Stimulated activated CD4-positive, alpha-beta T cell treated with anti-CD3 and anti-CD28 coated beads, Interleukin-4, amount 100 ng/mL, for 1 hour (primary cell): ENCODE results near the gene AGBL1.

ENCODE experiments used
- DNase-seq: peaks from one replicate; pipeline ENCODE4 v3.0.0-alpha.2; 2020

Gene AGBL1

GRCh38 chr15:86247249-86247955 is 167.7 kb downstream of the AGBL1 start:
- no peak for DNase-seq

DNA sequence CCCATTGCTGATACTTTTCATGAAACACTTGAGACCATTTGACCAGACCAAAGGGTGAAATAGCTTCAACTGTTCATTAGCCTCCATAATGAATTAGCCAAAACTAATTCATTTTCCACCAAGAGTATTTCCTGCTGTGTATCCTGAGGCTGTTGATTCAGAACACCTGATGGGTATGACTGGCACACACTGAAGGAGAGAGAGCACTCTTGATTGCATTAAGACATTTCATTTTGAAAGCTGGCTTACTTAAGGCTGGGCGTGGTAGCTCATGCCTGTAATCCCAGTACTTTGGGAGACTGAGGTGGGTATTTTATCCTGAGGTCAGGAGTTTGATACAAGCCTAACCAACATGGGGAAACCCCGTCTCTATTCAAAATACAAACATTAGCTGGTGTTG is 175.6 kb downstream of the AGBL1 start:
- no peak for DNase-seq

DNA sequence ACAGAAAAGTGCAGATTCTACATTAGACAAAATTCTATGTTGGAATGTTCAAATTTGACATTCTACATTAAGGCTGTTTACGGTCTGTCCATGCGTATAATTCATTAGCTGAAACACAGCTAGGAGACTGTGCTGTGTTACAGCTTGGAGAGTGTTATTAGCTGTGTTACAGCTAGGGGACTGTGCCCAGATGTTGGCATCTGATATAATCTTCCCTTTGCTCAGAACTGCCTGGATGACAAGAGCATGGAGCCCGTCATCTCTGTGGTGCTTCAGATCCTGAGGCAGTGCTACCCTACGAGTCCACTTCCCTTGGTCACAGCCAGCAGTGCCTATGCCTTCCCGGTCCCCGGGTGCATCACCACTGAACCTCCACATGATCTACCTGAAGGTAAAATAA is 177.0 kb downstream of the AGBL1 start:
- no peak for DNase-seq

- DNase-seq, result no peak
Observed at GRCh38 chr15:86259589-86259988, 179.9 kb downstream of the AGBL1 start.

GRCh38 chr15:86263230-86263629 is 183.6 kb downstream of the AGBL1 start:
- DNase-seq, result no peak

DNA sequence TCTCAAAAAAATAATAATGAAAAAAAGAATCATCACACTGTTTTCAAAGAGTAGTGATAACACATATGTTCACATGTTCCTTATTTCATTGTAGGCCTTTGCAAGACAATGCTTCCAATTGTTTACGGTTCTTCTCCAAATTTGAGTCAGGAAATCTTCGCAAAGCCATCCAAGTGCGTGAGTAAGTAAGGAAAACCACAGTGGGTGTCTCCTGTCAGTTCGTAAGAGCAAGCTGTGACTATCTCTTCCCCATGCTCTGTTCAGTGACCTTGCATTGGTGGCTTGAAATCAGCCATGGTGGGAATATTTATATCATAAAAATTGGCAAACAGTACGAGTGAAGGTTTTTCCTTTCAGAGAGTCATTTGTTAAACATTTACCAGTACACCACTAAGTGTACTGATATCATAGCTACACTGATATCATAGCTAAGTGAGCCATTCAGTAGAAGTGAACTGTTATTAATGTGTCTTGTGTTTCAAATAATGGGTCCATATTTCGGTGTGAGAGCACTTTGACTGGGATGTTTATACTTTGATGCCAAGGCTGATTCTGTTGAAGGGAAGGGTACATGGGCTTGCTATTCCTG is 187.3 kb downstream of the AGBL1 start:
- DNase-seq, result no peak

- DNase-seq, result no peak
Observed at GRCh38 chr15:86267892-86268291, 188.2 kb downstream of the AGBL1 start.

- DNase-seq, result no peak
Observed at GRCh38 chr15:86268558-86268957, 188.9 kb downstream of the AGBL1 start.

- no peak for DNase-seq
Observed at GRCh38 chr15:86273309-86273708, 193.6 kb downstream of the AGBL1 start.

DNA sequence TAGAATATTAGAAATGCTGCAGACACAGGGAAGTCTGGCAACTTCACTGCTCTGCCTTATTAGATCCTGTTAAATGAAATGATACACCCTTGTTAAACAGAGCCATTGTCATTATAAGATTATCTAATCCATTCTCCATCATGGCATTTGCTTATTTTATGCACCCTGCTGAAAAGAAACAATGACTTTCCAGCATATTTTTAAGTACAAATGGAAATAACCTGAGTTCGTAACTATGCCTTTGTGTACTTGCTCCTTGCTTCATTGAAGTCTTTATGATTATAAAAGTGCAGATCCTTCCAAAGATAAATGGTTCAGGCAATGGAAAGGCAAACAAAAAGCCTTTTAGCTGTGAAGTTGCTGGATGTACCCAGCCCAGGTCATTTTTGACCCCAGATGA is 195.7 kb downstream of the AGBL1 start:
- DNase-seq, result no peak

- no peak for DNase-seq
Observed at GRCh38 chr15:86278586-86278985, 198.9 kb downstream of the AGBL1 start.

GRCh38 chr15:86284635-86285034 is 205.0 kb downstream of the AGBL1 start:
- DNase-seq, result no peak

GRCh38 chr15:86295511-86295910 is 215.8 kb downstream of the AGBL1 start:
- DNase-seq, result no peak

GRCh38 chr15:86296769-86297168 is 217.1 kb downstream of the AGBL1 start:
- no peak for DNase-seq

GRCh38 chr15:86300390-86301125 is 220.9 kb downstream of the AGBL1 start:
- DNase-seq, result no peak

GRCh38 chr15:86311568-86312280 is 232.1 kb downstream of the AGBL1 start:
- DNase-seq, result no peak

DNA sequence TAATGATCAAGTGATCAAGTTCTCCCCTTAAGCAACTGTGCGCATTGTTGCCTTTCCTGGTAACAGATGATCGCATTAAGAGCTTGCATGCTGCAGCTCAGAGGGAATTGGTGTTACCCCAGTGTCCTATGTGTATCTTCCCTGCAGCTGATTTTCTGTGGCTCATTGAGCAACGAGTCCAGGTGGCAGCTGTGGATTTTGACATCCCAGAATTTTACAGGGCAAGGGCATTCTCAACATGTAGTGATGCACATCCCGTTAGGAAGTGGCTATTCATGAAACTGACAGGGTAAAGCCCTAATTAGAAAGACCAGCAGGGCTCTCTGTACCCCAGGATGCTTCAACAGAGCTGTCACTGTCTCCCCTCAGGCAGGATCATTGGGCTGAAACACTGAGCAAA is 232.8 kb downstream of the AGBL1 start:
- DNase-seq, result no peak

DNA sequence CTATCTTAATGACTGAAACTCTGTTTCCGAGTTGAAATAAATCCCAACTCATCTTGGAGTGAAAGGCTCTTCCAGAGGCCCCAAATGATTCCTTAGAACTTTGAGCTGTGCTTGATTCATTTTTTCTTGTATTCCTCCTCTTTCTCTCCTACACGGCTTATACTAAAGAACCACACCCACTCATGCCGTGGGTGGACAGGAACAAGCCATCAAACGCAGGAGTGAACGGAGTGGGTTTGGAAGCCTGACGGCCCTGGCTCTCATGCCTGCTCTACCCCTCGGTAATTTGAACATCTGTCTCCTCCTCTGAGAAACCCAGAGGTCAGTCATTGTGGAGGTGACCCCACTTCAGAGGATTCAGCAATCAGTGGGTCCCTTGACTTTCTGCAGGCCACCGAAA is 236.5 kb downstream of the AGBL1 start:
- no peak for DNase-seq

DNA sequence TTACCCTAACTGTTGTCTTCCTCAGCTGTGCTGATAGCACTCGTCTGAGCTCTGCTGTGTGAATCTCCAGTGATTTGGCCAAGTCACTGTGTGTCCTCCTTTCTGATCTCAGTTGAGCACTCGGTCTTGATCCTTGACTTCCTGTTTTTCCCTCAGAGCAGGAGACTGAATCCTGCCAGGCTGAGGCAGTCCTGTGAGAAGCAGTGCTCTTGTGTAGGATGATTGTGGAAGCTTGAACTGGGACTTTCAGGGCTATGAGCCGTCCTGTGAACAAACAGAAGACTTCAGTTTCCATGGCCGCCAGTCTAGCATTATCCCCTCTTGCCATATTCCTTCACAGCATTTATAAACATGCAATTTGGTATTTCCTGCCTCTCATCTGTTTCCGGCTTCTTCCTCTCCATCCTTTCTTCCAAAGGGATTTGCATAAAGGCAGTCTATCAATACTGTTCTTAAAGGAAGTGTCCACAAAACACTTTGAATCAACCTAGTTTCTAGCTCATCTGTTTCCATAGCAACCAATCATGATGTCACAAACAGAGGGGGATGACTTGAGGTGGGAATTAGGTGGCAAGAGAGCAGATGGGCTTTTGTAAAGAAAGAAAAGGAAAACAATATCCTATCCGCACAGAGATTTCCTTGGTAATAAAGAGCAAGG is 237.2 kb downstream of the AGBL1 start:
- no peak for DNase-seq

DNA sequence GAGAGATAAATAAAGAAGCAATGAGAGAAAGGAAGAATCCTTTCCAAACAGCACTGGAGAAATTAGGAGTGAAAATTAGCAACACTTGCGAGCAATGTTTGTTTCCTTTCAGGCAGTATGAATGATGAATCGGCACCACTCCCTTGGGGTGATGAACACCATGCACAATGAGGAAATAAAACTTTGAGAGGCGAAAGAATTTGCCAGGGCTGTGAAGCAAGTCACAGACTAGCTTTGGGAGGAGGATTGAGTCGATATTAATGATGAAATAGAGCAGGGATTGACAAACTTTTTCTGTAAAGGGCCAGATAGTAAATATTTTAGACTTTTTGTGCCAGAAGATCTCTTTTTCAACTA is 237.7 kb downstream of the AGBL1 start:
- DNase-seq, result no peak

- DNase-seq, result no peak
Observed at GRCh38 chr15:86322629-86323028, 243.0 kb downstream of the AGBL1 start.

DNA sequence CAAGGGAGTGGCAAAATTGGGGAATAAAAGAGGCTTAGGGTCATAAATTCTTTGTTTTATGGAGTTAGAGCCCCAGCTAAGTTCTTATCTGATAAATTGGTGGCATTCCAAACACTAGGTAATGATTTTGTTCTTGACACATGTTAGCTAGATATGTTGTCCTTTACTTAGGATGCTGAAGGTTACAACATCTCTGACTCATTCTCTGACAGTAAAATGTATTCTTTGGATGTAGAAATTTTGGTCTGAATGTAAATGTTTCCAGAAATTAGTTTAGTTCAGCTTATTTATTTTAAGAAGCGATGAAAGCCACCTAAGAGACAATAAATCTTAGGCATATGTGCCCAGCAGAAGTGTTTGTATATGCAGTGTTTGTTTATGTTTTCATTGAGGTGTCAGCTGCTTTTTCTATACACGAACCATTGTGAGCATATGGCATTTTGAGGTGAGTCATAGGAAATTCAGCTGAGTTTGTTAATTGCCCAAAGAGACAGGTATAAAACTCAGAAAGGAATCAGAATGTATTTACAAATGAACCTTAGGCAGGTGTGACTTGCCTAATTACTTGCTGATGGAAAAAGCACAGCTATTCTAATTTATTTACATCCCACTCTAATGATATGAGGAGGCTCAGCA is 247.7 kb downstream of the AGBL1 start:
- DNase-seq, result no peak

- no peak for DNase-seq
Observed at GRCh38 chr15:86328658-86329057, 249.0 kb downstream of the AGBL1 start.
